HepG2 (cell line): ENCODE results near the gene RGS14. TPM values are rescaled to one million over a fixed set of nuclear protein-coding genes. Genes with fewer than 3 reads are reported as not detected.

Source experiments
- BRF2 ChIP-seq: sonication (generic); formaldehyde crosslinking; IDR thresholded peaks from 2 replicates; pipeline ENCODE4 v1.8.1; 2022; ENCODE audit warnings: mild to moderate bottlenecking, missing genetic modification reagents
- KAT7 ChIP-seq: IDR thresholded peaks from 2 replicates; pipeline ENCODE4 v1.6.1; 2018; ENCODE audit warnings: borderline replicate concordance, missing compliant biosample characterization
- NPAS2 ChIP-seq: sonication (generic); formaldehyde crosslinking; IDR thresholded peaks from 2 replicates; pipeline ENCODE4 v1.8.0; 2022; ENCODE audit warnings: mild to moderate bottlenecking, missing genetic modification reagents, borderline replicate concordance
- PHF8 ChIP-seq: sonication (generic); formaldehyde crosslinking; IDR thresholded peaks from 2 replicates; pipeline ENCODE4 v1.5.0; 2020; ENCODE audit warnings: missing genetic modification reagents
- PRPF4 ChIP-seq: fragments of 200-400 bp; formaldehyde crosslinking; IDR thresholded peaks from 2 replicates; pipeline ENCODE4 v1.6.1; 2016; ENCODE audit warnings: low read length, low read depth; ENCODE audit not compliant: poor library complexity, severe bottlenecking
- ZNF512B ChIP-seq: sonication (generic); formaldehyde crosslinking; IDR thresholded peaks from 2 replicates; pipeline ENCODE4 v1.5.1; 2020; ENCODE audit warnings: missing genetic modification reagents, mild to moderate bottlenecking, borderline replicate concordance
- ZZZ3 ChIP-seq: sonication (generic); formaldehyde crosslinking; IDR thresholded peaks from 2 replicates; pipeline ENCODE4 v1.4.0; 2020; ENCODE audit warnings: missing genetic modification reagents, mild to moderate bottlenecking, borderline replicate concordance
- polyA plus RNA-seq, 8 experiments: library from polyadenylated mRNA; depleted of rRNA in 3 of 8; stranded (reverse) in 7 of 8; unstranded in 1 of 8; fragments of >200 nt; fragmentation: Illumina TruSeq in 4 of 8; extraction: Trizol in 4 of 8; gene quantifications; 2 replicates each; pipeline versions ENCODE4 v1.2.1 to v1.2.3, GENCODE V29; 2011 to 2016; ENCODE audit warnings: low read depth in 4 of 8, missing spikeins in 1 of 8, mixed read lengths in 1 of 8; ENCODE audit not compliant: insufficient read depth in 1 of 8
- total RNA-seq, 5 experiments: library from RNA; depleted of rRNA; stranded (reverse); fragments of >200 nt; fragmentation: Illumina TruSeq; extraction: Trizol; gene quantifications; 2 replicates each; pipeline ENCODE4 v1.2.3, GENCODE V29; 2016; ENCODE audit warnings: low read depth in 1 of 5
- TF ChIP-seq, protein P1 (sequence below), 2 experiments: sonication (generic) in 1 of 2; formaldehyde crosslinking in 1 of 2; IDR thresholded peaks; 2 replicates each; pipeline versions ENCODE4 v1.6.1 to v1.9.0; 2014 to 2022; ENCODE audit warnings: antibody characterized with exemption in 1 of 2, borderline replicate concordance in 1 of 2, inconsistent platforms in 1 of 2, low read depth in 1 of 2, missing genetic modification reagents in 1 of 2
- TF ChIP-seq, protein P2 (sequence below): IDR thresholded peaks from 2 replicates; pipeline ENCODE4 v1.6.1; 2012; ENCODE audit warnings: low read length, improper control_type of control experiment
- TF ChIP-seq, protein P3 (sequence below): sonication (generic); formaldehyde crosslinking; IDR thresholded peaks from 2 replicates; pipeline ENCODE4 v1.5.0; 2020; ENCODE audit warnings: mild to moderate bottlenecking, missing genetic modification reagents

Gene RGS14
- total and polyA plus RNA-seq, 2 of the 13 experiments (the other 11 are each of a cell fraction or from before 2014, with no cell fraction given): 11.1 to 17.2 TPM

GRCh38 chr5:177311723-177312648 lies 45.7 kb upstream of the RGS14 start, which contains the start of gene MXD3 (continued):
- TF ChIP-seq, protein P1, sequence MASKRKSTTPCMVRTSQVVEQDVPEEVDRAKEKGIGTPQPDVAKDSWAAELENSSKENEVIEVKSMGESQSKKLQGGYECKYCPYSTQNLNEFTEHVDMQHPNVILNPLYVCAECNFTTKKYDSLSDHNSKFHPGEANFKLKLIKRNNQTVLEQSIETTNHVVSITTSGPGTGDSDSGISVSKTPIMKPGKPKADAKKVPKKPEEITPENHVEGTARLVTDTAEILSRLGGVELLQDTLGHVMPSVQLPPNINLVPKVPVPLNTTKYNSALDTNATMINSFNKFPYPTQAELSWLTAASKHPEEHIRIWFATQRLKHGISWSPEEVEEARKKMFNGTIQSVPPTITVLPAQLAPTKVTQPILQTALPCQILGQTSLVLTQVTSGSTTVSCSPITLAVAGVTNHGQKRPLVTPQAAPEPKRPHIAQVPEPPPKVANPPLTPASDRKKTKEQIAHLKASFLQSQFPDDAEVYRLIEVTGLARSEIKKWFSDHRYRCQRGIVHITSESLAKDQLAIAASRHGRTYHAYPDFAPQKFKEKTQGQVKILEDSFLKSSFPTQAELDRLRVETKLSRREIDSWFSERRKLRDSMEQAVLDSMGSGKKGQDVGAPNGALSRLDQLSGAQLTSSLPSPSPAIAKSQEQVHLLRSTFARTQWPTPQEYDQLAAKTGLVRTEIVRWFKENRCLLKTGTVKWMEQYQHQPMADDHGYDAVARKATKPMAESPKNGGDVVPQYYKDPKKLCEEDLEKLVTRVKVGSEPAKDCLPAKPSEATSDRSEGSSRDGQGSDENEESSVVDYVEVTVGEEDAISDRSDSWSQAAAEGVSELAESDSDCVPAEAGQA (IDR thresholded peaks at IDR 0.05; ENCODE audit: low read depth): no peak
- TF ChIP-seq, protein P1 (CRISPR knock-in tag; IDR thresholded peaks at IDR 0.05; ENCODE audit: borderline replicate concordance): no peak
- TF ChIP-seq PRPF4 (no peak), PHF8 (peak; percentile 54; the same call in 1 of the 2 replicates), BRF2 (CRISPR knock-in tag) (no peak; the same call in 1 of the 2 replicates), ZNF512B (CRISPR knock-in tag) (no peak), NPAS2 (CRISPR knock-in tag) (no peak), ZZZ3 (CRISPR knock-in tag) (no peak), KAT7 (no peak)
- TF ChIP-seq, protein P2, sequence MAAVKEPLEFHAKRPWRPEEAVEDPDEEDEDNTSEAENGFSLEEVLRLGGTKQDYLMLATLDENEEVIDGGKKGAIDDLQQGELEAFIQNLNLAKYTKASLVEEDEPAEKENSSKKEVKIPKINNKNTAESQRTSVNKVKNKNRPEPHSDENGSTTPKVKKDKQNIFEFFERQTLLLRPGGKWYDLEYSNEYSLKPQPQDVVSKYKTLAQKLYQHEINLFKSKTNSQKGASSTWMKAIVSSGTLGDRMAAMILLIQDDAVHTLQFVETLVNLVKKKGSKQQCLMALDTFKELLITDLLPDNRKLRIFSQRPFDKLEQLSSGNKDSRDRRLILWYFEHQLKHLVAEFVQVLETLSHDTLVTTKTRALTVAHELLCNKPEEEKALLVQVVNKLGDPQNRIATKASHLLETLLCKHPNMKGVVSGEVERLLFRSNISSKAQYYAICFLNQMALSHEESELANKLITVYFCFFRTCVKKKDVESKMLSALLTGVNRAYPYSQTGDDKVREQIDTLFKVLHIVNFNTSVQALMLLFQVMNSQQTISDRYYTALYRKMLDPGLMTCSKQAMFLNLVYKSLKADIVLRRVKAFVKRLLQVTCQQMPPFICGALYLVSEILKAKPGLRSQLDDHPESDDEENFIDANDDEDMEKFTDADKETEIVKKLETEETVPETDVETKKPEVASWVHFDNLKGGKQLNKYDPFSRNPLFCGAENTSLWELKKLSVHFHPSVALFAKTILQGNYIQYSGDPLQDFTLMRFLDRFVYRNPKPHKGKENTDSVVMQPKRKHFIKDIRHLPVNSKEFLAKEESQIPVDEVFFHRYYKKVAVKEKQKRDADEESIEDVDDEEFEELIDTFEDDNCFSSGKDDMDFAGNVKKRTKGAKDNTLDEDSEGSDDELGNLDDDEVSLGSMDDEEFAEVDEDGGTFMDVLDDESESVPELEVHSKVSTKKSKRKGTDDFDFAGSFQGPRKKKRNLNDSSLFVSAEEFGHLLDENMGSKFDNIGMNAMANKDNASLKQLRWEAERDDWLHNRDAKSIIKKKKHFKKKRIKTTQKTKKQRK: no peak
- TF ChIP-seq, protein P3, sequence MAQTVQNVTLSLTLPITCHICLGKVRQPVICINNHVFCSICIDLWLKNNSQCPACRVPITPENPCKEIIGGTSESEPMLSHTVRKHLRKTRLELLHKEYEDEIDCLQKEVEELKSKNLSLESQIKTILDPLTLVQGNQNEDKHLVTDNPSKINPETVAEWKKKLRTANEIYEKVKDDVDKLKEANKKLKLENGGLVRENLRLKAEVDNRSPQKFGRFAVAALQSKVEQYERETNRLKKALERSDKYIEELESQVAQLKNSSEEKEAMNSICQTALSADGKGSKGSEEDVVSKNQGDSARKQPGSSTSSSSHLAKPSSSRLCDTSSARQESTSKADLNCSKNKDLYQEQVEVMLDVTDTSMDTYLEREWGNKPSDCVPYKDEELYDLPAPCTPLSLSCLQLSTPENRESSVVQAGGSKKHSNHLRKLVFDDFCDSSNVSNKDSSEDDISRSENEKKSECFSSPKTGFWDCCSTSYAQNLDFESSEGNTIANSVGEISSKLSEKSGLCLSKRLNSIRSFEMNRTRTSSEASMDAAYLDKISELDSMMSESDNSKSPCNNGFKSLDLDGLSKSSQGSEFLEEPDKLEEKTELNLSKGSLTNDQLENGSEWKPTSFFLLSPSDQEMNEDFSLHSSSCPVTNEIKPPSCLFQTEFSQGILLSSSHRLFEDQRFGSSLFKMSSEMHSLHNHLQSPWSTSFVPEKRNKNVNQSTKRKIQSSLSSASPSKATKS (CRISPR knock-in tag): no peak
